BLaER1 (cell line): Measurements from ENCODE around the gene CARD16.
"Not testable (repeated sequence)": the region's sequence is repeated elsewhere in the genome, so short reads cannot be mapped to it uniquely, and the experiment has no call there.

ENCODE experiments used
- H3K27ac ChIP-seq: shearing (Covaris generic); formaldehyde crosslinking; 2 replicates; pipeline ENCODE4 v1.8.1; 2022
- H3K27me3 ChIP-seq: shearing (Covaris generic); formaldehyde crosslinking; 2 replicates; pipeline ENCODE4 v1.8.1; 2022
- H3K36me3 ChIP-seq: shearing (Covaris generic); formaldehyde crosslinking; 2 replicates; pipeline ENCODE4 v1.8.1; 2022
- H3K4me1 ChIP-seq: shearing (Covaris generic); formaldehyde crosslinking; 2 replicates; pipeline ENCODE4 v1.8.1; 2022
- H3K4me2 ChIP-seq: shearing (Covaris generic); formaldehyde crosslinking; 2 replicates; pipeline ENCODE4 v1.8.1; 2022
- H3K4me3 ChIP-seq: shearing (Covaris generic); formaldehyde crosslinking; 2 replicates; pipeline ENCODE4 v1.8.1; 2022
- H3K9ac ChIP-seq: shearing (Covaris generic); formaldehyde crosslinking; 2 replicates; pipeline ENCODE4 v1.8.1; 2022
- H3K9me3 ChIP-seq: shearing (Covaris generic); formaldehyde crosslinking; 2 replicates; pipeline ENCODE4 v1.8.1; 2022
- H4K20me1 ChIP-seq: shearing (Covaris generic); formaldehyde crosslinking; 2 replicates; pipeline ENCODE4 v1.8.1; 2022
- Cebpa-rat ChIP-seq: shearing (Covaris generic); IDR thresholded peaks from 2 replicates; pipeline ENCODE4 v1.8.1; 2022

CARD16 gene

GRCh38 chr11:105044557-105045524, at the start of gene CARD16:
Gene CARD16, minus strand, starts transcription at chr11:105045335. Its CDS starts 38 bp downstream, at chr11:105045297.
- H3K4me3 ChIP-seq: peak within 1 kb of the TSS; percentile 31; the same call in 1 of the 2 replicates
- not testable (repeated sequence) for H3K9ac ChIP-seq

DNA sequence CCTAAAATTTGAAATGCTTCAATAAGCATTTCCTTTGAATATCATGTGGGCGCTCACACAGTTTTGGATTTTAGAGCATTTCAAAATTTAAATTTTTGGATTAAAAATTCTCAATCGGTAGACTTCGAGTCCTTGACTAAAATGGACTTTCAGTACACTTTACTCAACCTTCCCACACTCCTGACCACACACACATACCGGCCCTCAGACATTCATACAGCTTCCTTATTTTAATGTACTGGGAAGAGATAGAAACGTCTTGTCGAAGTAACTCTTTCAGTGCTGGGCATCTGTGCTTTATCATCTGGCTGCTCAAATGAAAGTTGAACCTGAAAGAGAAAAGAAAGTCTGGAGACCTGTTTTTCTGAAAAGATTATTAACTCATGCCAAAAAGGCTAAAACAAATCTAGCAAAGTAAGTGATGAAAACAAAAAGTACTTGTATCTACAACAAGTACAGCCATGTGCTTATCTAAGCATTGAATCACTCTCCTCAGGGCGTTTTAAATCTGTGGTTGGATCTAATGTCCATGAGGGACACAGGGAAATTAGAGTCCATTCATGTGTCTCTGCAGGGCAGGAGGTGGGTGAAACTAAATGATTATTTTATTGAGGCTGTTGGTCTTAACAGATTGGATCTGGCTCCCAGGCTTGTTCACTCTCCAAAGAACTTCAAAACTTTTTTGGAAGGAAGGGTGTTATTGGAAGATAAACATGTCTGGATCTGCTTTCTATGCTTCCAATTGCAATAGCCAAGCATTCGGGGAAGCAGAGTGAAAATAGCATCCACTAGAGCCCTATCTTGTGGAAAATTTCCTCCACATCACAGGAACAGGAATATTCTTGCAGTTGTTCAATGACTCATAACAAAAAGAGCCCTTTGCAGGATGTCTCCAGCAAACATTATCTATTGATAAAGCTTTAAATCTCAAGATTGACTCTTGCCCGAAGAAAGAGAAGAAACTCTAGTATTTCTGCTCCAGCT, 47.4 kb upstream of the CARD16 start:
- no peaks in the 10 kb centered on the region for H3K36me3 ChIP-seq
- H3K27ac ChIP-seq: no peak overlapping the region
- no peaks in the 10 kb centered on the region for H3K4me1 ChIP-seq
- no peak overlapping the region for H3K4me2 ChIP-seq
- no peak overlapping the region for H3K4me3 ChIP-seq
- H3K27me3 ChIP-seq: no peaks in the 10 kb centered on the region
- no peaks in the 10 kb centered on the region for H4K20me1 ChIP-seq
- TF ChIP-seq Cebpa-rat: no peak
- no peaks in the 10 kb centered on the region for H3K9me3 ChIP-seq
- no peak overlapping the region for H3K9ac ChIP-seq

More at GRCh38 chr11:105044557-105045524, at the start of gene CARD16:
- not testable (repeated sequence) for H3K27me3 ChIP-seq, H3K36me3 ChIP-seq, H3K4me1 ChIP-seq, H3K9me3 ChIP-seq, H4K20me1 ChIP-seq
- H3K4me2 ChIP-seq: peak within 1 kb of the TSS; percentile 60
- H3K27ac ChIP-seq: peak within 1 kb of the TSS; percentile 55; the same call in 1 of the 2 replicates

- H4K20me1 ChIP-seq: no peaks in the 10 kb centered on the region
- no peaks in the 10 kb centered on the region for H3K9me3 ChIP-seq
- TF ChIP-seq Cebpa-rat: no peak
- no peak overlapping the region for H3K4me2 ChIP-seq
- no peak overlapping the region for H3K4me3 ChIP-seq
- no peaks in the 10 kb centered on the region for H3K36me3 ChIP-seq
- H3K27me3 ChIP-seq: no peaks in the 10 kb centered on the region
- H3K27ac ChIP-seq: no peak overlapping the region
- 0 out of 2 replicates have a peak, but pooled peaks cover 6% of the 10 kb centered on the region for H3K4me1 ChIP-seq
- H3K9ac ChIP-seq: no peak overlapping the region
Observed at GRCh38 chr11:105081412-105082150, 36.4 kb upstream of the CARD16 start.

- not testable (repeated sequence) for H3K27me3 ChIP-seq, H3K36me3 ChIP-seq, H3K27ac ChIP-seq, H3K9ac ChIP-seq, H4K20me1 ChIP-seq, H3K9me3 ChIP-seq, H3K4me3 ChIP-seq, H3K4me1 ChIP-seq
- 0 out of 2 replicates have a peak overlapping the region, but pooled peaks have one; percentile 3 for H3K4me2 ChIP-seq
Observed at GRCh38 chr11:105080171-105080906, 35.2 kb upstream of the CARD16 start.

DNA sequence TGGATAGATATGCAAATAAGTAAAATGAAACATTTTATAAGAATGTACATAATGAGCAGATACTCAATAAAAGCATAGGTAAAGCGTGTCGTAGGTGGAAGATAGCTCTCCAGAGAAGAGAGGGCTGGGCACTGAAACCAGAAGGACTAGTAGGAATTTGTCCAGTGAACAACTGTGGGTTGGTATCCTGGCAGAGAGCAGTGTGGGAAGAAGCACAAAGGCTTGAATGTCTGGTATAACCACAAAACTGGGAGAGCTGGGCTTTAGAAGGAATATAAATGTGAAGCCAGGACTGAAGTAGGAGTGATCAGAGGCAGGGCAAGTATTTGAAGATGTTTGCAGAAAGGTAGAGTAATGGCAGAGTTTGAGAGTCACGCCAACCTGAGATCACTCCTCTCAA, 33.1 kb upstream of the CARD16 start:
- H3K27ac ChIP-seq: no peak overlapping the region
- H4K20me1 ChIP-seq: no peaks in the 10 kb centered on the region
- no peak for TF ChIP-seq Cebpa-rat
- H3K9me3 ChIP-seq: no peaks in the 10 kb centered on the region
- no peak overlapping the region for H3K4me2 ChIP-seq
- H3K27me3 ChIP-seq: no peaks in the 10 kb centered on the region
- no peak overlapping the region for H3K4me3 ChIP-seq
- H3K4me1 ChIP-seq: 0 out of 2 replicates have a peak, but pooled peaks cover 6% of the 10 kb centered on the region
- no peak overlapping the region for H3K9ac ChIP-seq
- H3K36me3 ChIP-seq: no peaks in the 10 kb centered on the region

DNA sequence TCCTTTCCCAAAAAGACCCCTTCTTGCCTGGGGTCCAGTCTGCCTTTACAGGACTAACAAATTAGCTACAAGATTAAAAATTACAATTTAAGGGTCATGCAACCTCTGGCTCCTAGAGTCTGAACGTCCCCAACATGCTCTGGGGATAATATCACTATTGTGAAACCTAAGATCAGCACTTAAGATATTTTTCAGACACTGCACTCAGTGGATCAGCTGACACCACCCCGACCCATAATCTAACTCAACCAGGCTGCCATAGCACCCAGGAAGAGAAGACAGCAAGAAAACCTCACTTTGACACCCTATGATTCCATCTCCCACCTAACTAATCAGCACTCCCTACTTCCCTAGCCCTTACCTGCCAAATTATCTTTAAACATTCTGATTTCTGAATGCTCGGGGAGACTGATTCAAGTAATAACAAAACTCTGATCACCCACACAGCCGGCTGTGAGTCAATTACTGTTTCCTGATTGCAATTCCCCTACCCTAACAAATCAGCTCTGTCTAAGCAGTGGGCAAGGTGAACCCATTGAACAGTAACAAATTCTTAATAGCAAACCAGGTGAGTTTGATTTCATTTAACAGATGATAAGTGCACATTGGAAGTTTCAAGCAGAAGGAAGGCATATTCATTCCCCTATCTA, 32.1 kb upstream of the CARD16 start:
- H4K20me1 ChIP-seq, H3K27ac ChIP-seq, H3K4me2 ChIP-seq, H3K36me3 ChIP-seq, H3K4me3 ChIP-seq, H3K9ac ChIP-seq, H3K4me1 ChIP-seq, H3K27me3 ChIP-seq, H3K9me3 ChIP-seq: not testable (repeated sequence)

DNA sequence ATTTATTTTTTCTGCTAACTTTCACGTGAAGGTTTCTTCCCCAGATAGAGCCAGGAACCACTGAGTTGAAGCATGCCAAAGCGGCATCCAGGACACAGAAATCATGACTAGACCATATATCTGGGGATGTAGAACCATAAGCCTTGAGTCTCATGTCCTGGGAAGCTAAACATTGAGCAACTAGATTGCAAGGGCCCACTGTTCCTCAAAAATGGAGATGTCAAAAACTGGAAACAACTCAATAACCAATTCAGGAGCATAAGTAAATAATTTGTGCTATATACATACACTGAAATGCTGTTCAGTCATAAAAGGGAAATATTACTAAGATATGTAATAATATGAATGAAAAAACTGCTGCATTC, 29.0 kb upstream of the CARD16 start:
- H3K4me2 ChIP-seq: no peak overlapping the region
- no peak overlapping the region for H3K4me3 ChIP-seq
- no peaks in the 10 kb centered on the region for H3K9me3 ChIP-seq
- no peaks in the 10 kb centered on the region for H3K4me1 ChIP-seq
- H3K27me3 ChIP-seq: no peaks in the 10 kb centered on the region
- H3K9ac ChIP-seq: no peak overlapping the region
- H4K20me1 ChIP-seq: no peaks in the 10 kb centered on the region
- no peak for TF ChIP-seq Cebpa-rat
- no peak overlapping the region for H3K27ac ChIP-seq
- no peaks in the 10 kb centered on the region for H3K36me3 ChIP-seq

GRCh38 chr11:105073456-105074165, 28.5 kb upstream of the CARD16 start:
- Histone ChIP-seq H3K36me3 (no peaks in the 10 kb centered on the region), H3K27ac (no peak overlapping the region), H3K4me3 (no peak overlapping the region), H3K9ac (no peak overlapping the region), H3K4me1 (no peaks in the 10 kb centered on the region), H4K20me1 (no peaks in the 10 kb centered on the region), H3K9me3 (no peaks in the 10 kb centered on the region), H3K4me2 (no peak overlapping the region), H3K27me3 (no peaks in the 10 kb centered on the region)
- no peak for TF ChIP-seq Cebpa-rat

- not testable (repeated sequence) for H3K4me2 ChIP-seq, H4K20me1 ChIP-seq, H3K36me3 ChIP-seq, H3K4me3 ChIP-seq, H3K4me1 ChIP-seq, H3K27ac ChIP-seq, H3K27me3 ChIP-seq, H3K9me3 ChIP-seq, H3K9ac ChIP-seq
Observed at GRCh38 chr11:105072080-105072479, 26.9 kb upstream of the CARD16 start.
